ENCODE measurements around the gene NFU1.
"Not testable (repeated sequence)": the region's sequence is repeated elsewhere in the genome, so short reads cannot be mapped to it uniquely, and the experiment has no call there.

Gene NFU1

DNA sequence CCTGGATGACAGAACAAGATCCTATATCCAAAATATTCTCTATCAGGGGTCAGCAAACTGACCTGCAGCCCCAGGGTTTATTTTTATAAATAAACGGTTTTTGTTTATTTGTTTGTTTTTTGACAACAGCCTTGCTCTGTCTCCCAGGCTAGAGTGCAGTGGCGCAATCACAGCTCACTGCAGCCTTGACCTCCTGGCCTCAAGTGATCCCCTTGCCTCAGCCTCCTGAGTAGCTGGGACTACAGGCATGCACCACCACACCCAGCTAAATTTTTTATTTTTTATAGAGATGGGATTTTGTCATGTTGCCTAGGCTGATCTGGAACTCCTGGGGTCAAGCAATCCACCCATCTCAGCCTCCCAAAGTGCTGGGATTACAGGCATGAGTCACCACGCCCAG, 82.3 kb downstream of the NFU1 start:
- not testable (repeated sequence) for H3K4me1 Mint-ChIP-seq; H3K9me3 Mint-ChIP-seq; H3K27ac Mint-ChIP-seq; H3K4me3 Mint-ChIP-seq; DNase-seq (ENCODE audit: low spot score in 2 of 2); ATAC-seq
- peaks cover 100% of the 10 kb centered on the region for H3K36me3 Mint-ChIP-seq

DNA sequence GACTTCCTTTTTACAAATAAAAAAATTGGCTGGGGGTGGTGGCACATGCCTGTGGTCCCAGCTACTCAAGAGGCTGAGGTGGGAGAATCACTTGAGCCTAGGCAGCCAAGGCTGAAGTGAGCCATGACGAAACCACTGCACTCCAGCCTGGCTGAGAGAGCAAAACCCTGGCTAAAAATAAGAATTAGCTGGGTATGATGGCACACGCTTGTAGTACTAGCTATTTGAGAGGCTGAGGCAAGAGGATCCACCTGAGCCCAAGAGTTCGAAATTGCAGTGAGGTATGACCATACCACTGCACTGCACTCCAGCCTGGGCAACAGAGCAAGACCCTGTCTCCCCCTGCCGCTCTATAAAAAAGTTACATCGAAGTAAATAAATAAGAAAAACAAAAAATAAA, 83.9 kb downstream of the NFU1 start:
- Mint-ChIP-seq H3K4me1 (no peaks in the 10 kb centered on the region), H3K36me3 (peaks cover 100% of the 10 kb centered on the region), H3K27ac (no peak overlapping the region), H3K9me3 (no peaks in the 10 kb centered on the region), H3K4me3 (no peak overlapping the region)
- ATAC-seq: no peak
- no peak for DNase-seq (ENCODE audit: low spot score in 2 of 2)

- H3K36me3 Mint-ChIP-seq: peaks cover 100% of the 10 kb centered on the region
- DNase-seq (ENCODE audit: low spot score in 2 of 2): no peak
- peak overlapping the region; percentile 8 for H3K27ac Mint-ChIP-seq
- no peaks in the 10 kb centered on the region for H3K9me3 Mint-ChIP-seq
- H3K4me1 Mint-ChIP-seq: no peaks in the 10 kb centered on the region
- no peak for ATAC-seq
- no peak overlapping the region for H3K4me3 Mint-ChIP-seq
Observed at GRCh38 chr2:69348781-69349180, 88.5 kb downstream of the NFU1 start.
